ENCODE measurements around the gene BMF.
"Not testable (repeated sequence)": the region's sequence is repeated elsewhere in the genome, so short reads cannot be mapped to it uniquely, and the experiment has no call there.

The BMF gene

GRCh38 chr15:40124333-40124732 lies 15.7 kb upstream of the BMF start:
- not testable (repeated sequence) for H3K27ac ChIP-seq (ENCODE audit: low read length); H3K4me3 ChIP-seq (ENCODE audit: low read depth in 1 of 2, low read length in 2 of 2); H3K9me3 ChIP-seq (ENCODE audit: control insufficient read depth in 1 of 2, low read length in 2 of 2); H3K27me3 ChIP-seq (ENCODE audit: low read depth, low read length); H3K36me3 ChIP-seq (ENCODE audit: control insufficient read depth in 1 of 2, insufficient read depth in 2 of 2, low read length in 2 of 2); H3K4me1 ChIP-seq (ENCODE audit: control insufficient read depth in 1 of 2, insufficient read depth in 2 of 2, low read length in 2 of 2)

- H3K4me1 ChIP-seq (ENCODE audit: control insufficient read depth in 1 of 2, insufficient read depth in 2 of 2, low read length in 2 of 2); H3K9me3 ChIP-seq (ENCODE audit: control insufficient read depth in 1 of 2, low read length in 2 of 2); H3K27me3 ChIP-seq (ENCODE audit: low read depth, low read length); H3K36me3 ChIP-seq (ENCODE audit: control insufficient read depth in 1 of 2, insufficient read depth in 2 of 2, low read length in 2 of 2); H3K27ac ChIP-seq (ENCODE audit: low read length); H3K4me3 ChIP-seq (ENCODE audit: low read depth in 1 of 2, low read length in 2 of 2): not testable (repeated sequence)
These were observed 15.2 kb upstream of the BMF start for GRCh38 chr15:40123863-40124262.

- not testable (repeated sequence) for H3K36me3 ChIP-seq (ENCODE audit: control insufficient read depth in 1 of 2, insufficient read depth in 2 of 2, low read length in 2 of 2); H3K27ac ChIP-seq (ENCODE audit: low read length); H3K27me3 ChIP-seq (ENCODE audit: low read depth, low read length); H3K9me3 ChIP-seq (ENCODE audit: control insufficient read depth in 1 of 2, low read length in 2 of 2); H3K4me1 ChIP-seq (ENCODE audit: control insufficient read depth in 1 of 2, insufficient read depth in 2 of 2, low read length in 2 of 2); H3K4me3 ChIP-seq (ENCODE audit: low read depth in 1 of 2, low read length in 2 of 2)
These were observed 14.3 kb upstream of the BMF start for GRCh38 chr15:40122989-40123388.

- Histone ChIP-seq H3K9me3 (ENCODE audit: control insufficient read depth in 1 of 2, low read length in 2 of 2) (no peaks in the 10 kb centered on the region), H3K4me1 (ENCODE audit: control insufficient read depth in 1 of 2, insufficient read depth in 2 of 2, low read length in 2 of 2) (no peaks in the 10 kb centered on the region), H3K27me3 (ENCODE audit: low read depth, low read length) (no peaks in the 10 kb centered on the region), H3K4me3 (ENCODE audit: low read depth in 1 of 2, low read length in 2 of 2) (no peak overlapping the region), H3K36me3 (ENCODE audit: control insufficient read depth in 1 of 2, insufficient read depth in 2 of 2, low read length in 2 of 2) (no peaks in the 10 kb centered on the region), H3K27ac (ENCODE audit: low read length) (no peak overlapping the region)
These were observed 13.4 kb upstream of the BMF start for GRCh38 chr15:40121911-40122638.

- Histone ChIP-seq H3K4me1 (ENCODE audit: control insufficient read depth in 1 of 2, insufficient read depth in 2 of 2, low read length in 2 of 2) (no peaks in the 10 kb centered on the region), H3K36me3 (ENCODE audit: control insufficient read depth in 1 of 2, insufficient read depth in 2 of 2, low read length in 2 of 2) (no peaks in the 10 kb centered on the region), H3K27me3 (ENCODE audit: low read depth, low read length) (no peaks in the 10 kb centered on the region), H3K4me3 (ENCODE audit: low read depth in 1 of 2, low read length in 2 of 2) (no peak overlapping the region), H3K27ac (ENCODE audit: low read length) (no peak overlapping the region), H3K9me3 (ENCODE audit: control insufficient read depth in 1 of 2, low read length in 2 of 2) (no peaks in the 10 kb centered on the region)
These were observed 9.8 kb upstream of the BMF start for GRCh38 chr15:40118473-40118872.

- no peak overlapping the region for H3K27ac ChIP-seq (ENCODE audit: low read length)
These were observed 7.0 kb upstream of the BMF start for GRCh38 chr15:40115670-40116093.

GRCh38 chr15:40115106-40115505 lies 6.4 kb upstream of the BMF start:
- not testable (repeated sequence) for H3K4me1 ChIP-seq (ENCODE audit: control insufficient read depth in 1 of 2, insufficient read depth in 2 of 2, low read length in 2 of 2); H3K4me3 ChIP-seq (ENCODE audit: low read depth in 1 of 2, low read length in 2 of 2); H3K9me3 ChIP-seq (ENCODE audit: control insufficient read depth in 1 of 2, low read length in 2 of 2); H3K36me3 ChIP-seq (ENCODE audit: control insufficient read depth in 1 of 2, insufficient read depth in 2 of 2, low read length in 2 of 2); H3K27me3 ChIP-seq (ENCODE audit: low read depth, low read length); H3K27ac ChIP-seq (ENCODE audit: low read length)

More at GRCh38 chr15:40115670-40116093, 7.0 kb upstream of the BMF start:
- Histone ChIP-seq H3K9me3 (ENCODE audit: control insufficient read depth in 1 of 2, low read length in 2 of 2) (no peaks in the 10 kb centered on the region), H3K4me3 (ENCODE audit: low read depth in 1 of 2, low read length in 2 of 2) (no peak overlapping the region), H3K36me3 (ENCODE audit: control insufficient read depth in 1 of 2, insufficient read depth in 2 of 2, low read length in 2 of 2) (no peaks in the 10 kb centered on the region), H3K27me3 (ENCODE audit: low read depth, low read length) (no peaks in the 10 kb centered on the region), H3K4me1 (ENCODE audit: control insufficient read depth in 1 of 2, insufficient read depth in 2 of 2, low read length in 2 of 2) (no peaks in the 10 kb centered on the region)

- no peaks in the 10 kb centered on the region for H3K36me3 ChIP-seq (ENCODE audit: control insufficient read depth in 1 of 2, insufficient read depth in 2 of 2, low read length in 2 of 2)
- H3K27me3 ChIP-seq (ENCODE audit: low read depth, low read length) = no peaks in the 10 kb centered on the region
- H3K27ac ChIP-seq (ENCODE audit: low read length) = no peak overlapping the region
- peaks cover 0 to 4% of the 10 kb centered on the region in 2 donors for H3K4me1 ChIP-seq (ENCODE audit: control insufficient read depth in 1 of 2, insufficient read depth in 2 of 2, low read length in 2 of 2)
- H3K9me3 ChIP-seq (ENCODE audit: control insufficient read depth in 1 of 2, low read length in 2 of 2) = no peaks in the 10 kb centered on the region
- H3K4me3 ChIP-seq (ENCODE audit: low read depth in 1 of 2, low read length in 2 of 2) = no peak overlapping the region
These were observed 5.5 kb upstream of the BMF start for GRCh38 chr15:40114218-40114617.

- Histone ChIP-seq H3K4me1 (ENCODE audit: control insufficient read depth in 1 of 2, insufficient read depth in 2 of 2, low read length in 2 of 2) (peaks cover 4 to 10% of the 10 kb centered on the region in 2 donors), H3K27ac (ENCODE audit: low read length) (no peak overlapping the region), H3K9me3 (ENCODE audit: control insufficient read depth in 1 of 2, low read length in 2 of 2) (no peaks in the 10 kb centered on the region), H3K36me3 (ENCODE audit: control insufficient read depth in 1 of 2, insufficient read depth in 2 of 2, low read length in 2 of 2) (no peaks in the 10 kb centered on the region), H3K27me3 (ENCODE audit: low read depth, low read length) (no peaks in the 10 kb centered on the region), H3K4me3 (ENCODE audit: low read depth in 1 of 2, low read length in 2 of 2) (no peak overlapping the region)
These were observed 4.1 kb upstream of the BMF start for GRCh38 chr15:40112789-40113188.

GRCh38 chr15:40111888-40112287 lies 3.2 kb upstream of the BMF start:
- Histone ChIP-seq H3K27ac (ENCODE audit: low read length) (no peak overlapping the region), H3K36me3 (ENCODE audit: control insufficient read depth in 1 of 2, insufficient read depth in 2 of 2, low read length in 2 of 2) (no peaks in the 10 kb centered on the region), H3K9me3 (ENCODE audit: control insufficient read depth in 1 of 2, low read length in 2 of 2) (no peaks in the 10 kb centered on the region)

GRCh38 chr15:40110866-40111550 lies 2.3 kb upstream of the BMF start:
- Histone ChIP-seq H3K4me1 (ENCODE audit: control insufficient read depth in 1 of 2, insufficient read depth in 2 of 2, low read length in 2 of 2) (peaks cover 18 to 28% of the 10 kb centered on the region in 2 donors), H3K36me3 (ENCODE audit: control insufficient read depth in 1 of 2, insufficient read depth in 2 of 2, low read length in 2 of 2) (no peaks in the 10 kb centered on the region), H3K27ac (ENCODE audit: low read length) (no peak overlapping the region), H3K9me3 (ENCODE audit: control insufficient read depth in 1 of 2, low read length in 2 of 2) (no peaks in the 10 kb centered on the region), H3K27me3 (ENCODE audit: low read depth, low read length) (no peaks in the 10 kb centered on the region), H3K4me3 (ENCODE audit: low read depth in 1 of 2, low read length in 2 of 2) (no peak overlapping the region)

More at GRCh38 chr15:40111888-40112287, 3.2 kb upstream of the BMF start:
- Histone ChIP-seq H3K4me1 (ENCODE audit: control insufficient read depth in 1 of 2, insufficient read depth in 2 of 2, low read length in 2 of 2) (peaks cover 13 to 19% of the 10 kb centered on the region in 2 donors), H3K4me3 (ENCODE audit: low read depth in 1 of 2, low read length in 2 of 2) (no peak overlapping the region), H3K27me3 (ENCODE audit: low read depth, low read length) (no peaks in the 10 kb centered on the region)

All from muscle layer of duodenum (tissue), 2 donors.